ENCODE results near the gene PCNX1. TPM values are rescaled to one million over a fixed set of nuclear protein-coding genes. Genes with fewer than 3 reads are reported as not detected.

The PCNX1 gene
- total RNA-seq, 1 experiment from 2014 or later = 48.0 TPM

GRCh38 chr14:70926235-70926830, 19.1 kb downstream of the PCNX1 start:
- no peak overlapping the region for H3K4me3 Mint-ChIP-seq
- Histone ChIP-seq H3K9ac (ENCODE audit: extremely low read depth, insufficient read length, low read length) (no peak overlapping the region), H2AFZ (ENCODE audit: low read length) (no peak overlapping the region), H3K4ac (ENCODE audit: low read depth, low read length) (no peak overlapping the region), H2BK5ac (ENCODE audit: insufficient read length, low read length) (no peak overlapping the region), H3K56ac (ENCODE audit: insufficient read length, low read depth, low read length) (no peak overlapping the region), H3K23me2 (ENCODE audit: insufficient read length, low read depth, low read length, poor library complexity, severe bottlenecking) (no peaks in the 10 kb centered on the region), H3K4me1 (ENCODE audit: insufficient read depth, low read length) (no peaks in the 10 kb centered on the region; the same call in 1 of the 2 replicates), H2BK12ac (ENCODE audit: insufficient read length, low read depth, low read length) (no peak overlapping the region), H3K9me3 (ENCODE audit: control insufficient read depth, low read depth, low read length) (no peaks in the 10 kb centered on the region), H3T11ph (ENCODE audit: low read length) (no peak overlapping the region), H3K27me3 (ENCODE audit: insufficient read depth, low read length) (no peaks in the 10 kb centered on the region), H3K4me2 (ENCODE audit: insufficient read depth, insufficient read length, low read length) (no peak overlapping the region), H4K20me1 (ENCODE audit: control insufficient read depth, insufficient read depth, insufficient read length) (no peaks in the 10 kb centered on the region), H2AK5ac (ENCODE audit: insufficient read length, low read length) (no peak overlapping the region), H3K18ac (ENCODE audit: insufficient read length, low read depth, low read length) (no peak overlapping the region), H4K91ac (ENCODE audit: insufficient read length, low read depth, low read length) (no peak overlapping the region), H4K5ac (ENCODE audit: insufficient read length, low read depth, low read length) (no peak overlapping the region), H4K8ac (replicated peaks; ENCODE audit: insufficient read length, low read depth, low read length) (no peak overlapping the region), H3K23ac (ENCODE audit: insufficient read length, low read depth, low read length) (no peak overlapping the region), H2BK20ac (ENCODE audit: low read depth, low read length, poor library complexity, severe bottlenecking) (no peak overlapping the region), H2BK120ac (ENCODE audit: low read depth, low read length, poor library complexity, severe bottlenecking) (no peak overlapping the region), H3K79me1 (ENCODE audit: insufficient read depth, low read depth, low read length, poor library complexity, severe bottlenecking) (peaks cover 2% of the 10 kb centered on the region), H2BK15ac (ENCODE audit: low read depth, low read length) (no peak overlapping the region), H3K27ac (ENCODE audit: insufficient read length, low read depth, low read length) (no peak overlapping the region), H3K79me2 (ENCODE audit: insufficient read depth, low read length) (peaks cover 14% of the 10 kb centered on the region; the same call in 1 of the 2 replicates), H3K14ac (ENCODE audit: insufficient read depth, low read length) (no peak overlapping the region)
- DNase-seq = no peak
- no peak for TF ChIP-seq CTCF (conservative IDR thresholded peaks at IDR 0.05)
- H3K9me3 Mint-ChIP-seq = no peaks in the 10 kb centered on the region
- no peaks in the 10 kb centered on the region for H3K27me3 Mint-ChIP-seq (ENCODE audit: low read depth)
- peaks cover 10 to 23% of the 10 kb centered on the region in 2 experiments for H3K4me1 Mint-ChIP-seq
- WGBS (ENCODE audit: extremely low coverage, insufficient read length, low lambda C conversion rate) = no CpG with 5 or more reads among the region's 5 CpGs
- no peak overlapping the region for H3K27ac Mint-ChIP-seq
- H3K36me3 Mint-ChIP-seq (ENCODE audit: insufficient read depth in 1 of 3, low read depth in 3 of 3) = no peaks in the 10 kb centered on the region

Data from H9 (cell line).